HuH-7.5 (cell line): ENCODE measurements around the gene USP35.
"Not testable (repeated sequence)": the region's sequence is repeated elsewhere in the genome, so short reads cannot be mapped to it uniquely, and the experiment has no call there.

Experiments used
- DNase-seq: peaks from one replicate; pipeline ENCODE4 v3.0.0; 2011; ENCODE audit warnings: low spot score

Gene USP35

DNA sequence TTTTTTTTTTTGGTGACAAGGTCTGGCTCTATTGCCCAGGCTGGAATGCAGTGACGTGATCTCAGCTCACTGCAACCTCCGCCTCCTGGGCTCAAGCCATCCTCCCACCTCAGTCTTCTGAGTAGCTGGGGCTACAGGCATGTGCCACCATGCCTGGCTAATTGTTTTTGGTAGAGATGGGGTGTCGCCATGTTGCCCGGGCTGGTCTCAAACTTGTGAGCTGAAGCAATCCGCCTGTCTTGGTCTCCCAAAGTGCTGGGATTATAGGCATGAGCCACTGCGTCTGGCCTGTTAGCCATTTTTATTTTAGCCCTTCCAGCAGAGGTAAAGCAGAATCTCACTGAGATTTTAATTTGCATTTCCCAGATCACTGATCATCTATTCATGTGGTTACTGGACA lies 44.3 kb downstream of the USP35 start:
- not testable (repeated sequence) for DNase-seq

DNA sequence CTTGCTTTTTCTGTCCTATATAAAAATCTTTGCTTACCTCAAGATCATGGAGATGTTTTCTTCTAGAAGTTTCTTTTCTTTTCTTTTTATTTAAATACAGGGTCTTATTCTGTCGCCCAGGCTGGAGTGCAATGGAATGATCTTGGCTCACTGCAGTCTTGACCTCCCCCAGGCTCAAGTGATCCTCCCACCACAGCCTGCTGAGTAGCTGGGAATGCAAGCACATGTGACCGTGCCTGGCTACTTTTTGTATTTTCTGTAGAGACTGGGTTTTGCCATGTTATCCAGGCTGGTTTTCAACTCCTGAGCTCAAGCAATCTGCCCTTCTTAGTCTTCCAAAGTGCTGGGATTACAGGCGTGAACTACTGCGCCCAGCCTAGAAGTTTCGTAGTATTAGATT lies 45.3 kb downstream of the USP35 start:
- DNase-seq: no peak

DNA sequence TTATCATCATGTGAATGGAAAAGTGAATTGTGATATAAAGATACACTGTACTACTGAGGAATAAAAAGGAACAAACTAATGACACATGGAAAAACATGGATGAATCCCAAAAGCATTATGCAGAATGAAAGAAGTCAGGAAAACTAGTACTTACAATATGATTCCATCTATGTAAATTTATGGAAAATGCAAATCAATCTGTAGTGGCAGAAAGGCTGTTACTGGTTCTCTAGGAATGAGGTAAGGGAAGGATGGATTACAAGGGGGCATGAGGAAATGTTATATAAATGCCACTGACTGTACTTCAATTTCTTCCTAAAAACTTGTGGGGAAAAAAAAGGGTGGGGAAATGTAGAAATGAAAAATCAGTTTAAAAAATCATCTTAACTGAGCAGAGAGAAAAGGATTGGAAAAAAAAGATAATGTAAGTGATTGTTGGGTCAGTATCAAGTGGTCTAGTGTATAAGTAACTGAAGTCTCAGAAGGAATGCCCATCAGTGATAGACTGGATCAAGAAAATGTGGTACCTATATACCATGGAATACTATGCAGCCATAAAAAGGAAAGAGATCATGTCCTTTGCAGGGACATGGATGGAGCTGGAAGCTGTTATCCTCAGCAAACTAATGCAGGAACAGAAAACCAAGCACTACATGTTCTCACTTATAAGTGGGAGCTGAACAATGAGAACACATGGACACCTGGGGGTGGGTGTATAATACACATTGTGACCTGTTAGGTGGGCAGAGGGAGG lies 48.8 kb downstream of the USP35 start:
- DNase-seq: no peak

DNA sequence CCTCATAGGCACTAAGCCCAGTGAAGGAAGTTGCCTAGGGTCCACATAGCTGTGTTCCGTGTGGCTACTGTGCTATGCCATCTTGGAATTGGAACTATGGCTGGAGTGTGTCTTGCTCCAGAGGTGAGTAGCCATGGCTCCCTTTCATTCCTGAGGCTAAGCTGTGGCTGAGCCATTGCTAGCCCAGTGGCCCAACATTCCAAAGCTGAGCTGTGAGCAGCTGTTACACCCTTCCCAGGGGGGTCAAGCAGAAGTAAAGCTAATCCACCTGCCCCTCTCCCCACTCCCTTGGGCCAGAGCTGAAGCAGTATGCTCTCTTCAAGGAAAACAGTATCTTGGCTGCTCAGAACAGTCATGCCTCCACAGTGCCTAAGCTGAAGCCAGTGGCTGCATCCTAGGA lies 51.1 kb downstream of the USP35 start:
- no peak for DNase-seq

DNA sequence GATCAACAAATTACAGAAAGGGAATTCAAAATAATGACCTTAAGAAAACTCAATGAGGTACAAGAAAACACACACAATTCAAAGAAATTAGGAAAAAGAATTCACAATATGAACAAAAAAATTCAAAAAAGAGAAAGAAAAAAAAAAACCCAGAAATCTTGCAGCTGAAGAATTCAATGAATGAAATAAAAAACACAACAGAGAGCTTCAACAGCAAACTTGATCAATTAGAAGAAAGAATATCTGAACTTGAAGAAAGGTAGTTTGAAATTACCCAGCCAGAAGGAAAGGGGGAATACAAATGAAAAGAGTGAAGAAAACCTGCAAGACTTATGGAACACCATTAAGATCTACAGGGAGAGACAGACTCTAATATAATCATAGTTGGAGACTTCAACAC lies 52.8 kb downstream of the USP35 start:
- no peak for DNase-seq

- DNase-seq: no peak
Observed at GRCh38 chr11:78244080-78244479, 55.4 kb downstream of the USP35 start.

GRCh38 chr11:78244546-78245255 lies 56.0 kb downstream of the USP35 start:
- no peak for DNase-seq

DNA sequence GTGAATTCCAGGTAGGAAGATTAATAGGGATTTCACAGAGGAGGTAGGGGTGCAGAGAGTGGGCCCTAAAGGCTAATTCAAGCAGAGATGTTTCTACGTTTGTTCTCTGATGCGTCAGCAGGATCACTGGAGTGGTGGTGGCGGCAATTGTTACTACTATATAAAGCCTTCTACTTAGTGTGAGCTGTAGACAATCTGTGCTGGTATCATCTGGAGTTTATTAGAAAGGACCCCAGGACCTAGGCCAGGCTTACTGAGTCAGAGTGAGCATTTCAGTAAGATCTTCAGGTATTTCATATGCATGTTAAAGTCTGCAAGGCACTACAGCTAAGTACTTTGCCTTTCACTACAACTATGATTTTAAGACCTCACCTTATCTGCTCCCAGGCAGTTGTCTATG lies 59.5 kb downstream of the USP35 start:
- DNase-seq: no peak

- no peak for DNase-seq
Observed at GRCh38 chr11:78248903-78249302, 60.2 kb downstream of the USP35 start.

- no peak for DNase-seq
Observed at GRCh38 chr11:78250099-78250498, 61.4 kb downstream of the USP35 start.

GRCh38 chr11:78251083-78251775 lies 62.5 kb downstream of the USP35 start:
- no peak for DNase-seq

- no peak for DNase-seq
Observed at GRCh38 chr11:78253797-78254196, 65.1 kb downstream of the USP35 start.

DNA sequence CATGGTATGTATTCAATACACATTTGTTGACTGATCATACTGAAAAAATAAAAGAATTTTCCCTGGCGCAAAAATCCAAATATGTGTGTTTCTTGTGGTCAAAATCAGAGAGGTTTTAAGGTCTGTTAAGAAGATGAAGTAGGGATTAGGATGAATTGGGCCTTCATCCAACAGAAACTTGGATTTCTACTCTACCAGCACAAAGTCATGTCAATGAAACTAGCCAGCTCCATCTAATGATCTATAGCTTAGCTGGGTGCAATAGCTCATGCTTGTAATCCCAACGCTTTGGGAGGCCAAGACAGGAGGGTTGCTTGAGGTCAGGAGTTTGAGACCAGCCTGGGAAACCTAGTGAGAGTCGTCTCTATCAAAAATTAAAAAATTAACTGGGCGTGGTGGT lies 65.5 kb downstream of the USP35 start:
- DNase-seq: no peak

DNA sequence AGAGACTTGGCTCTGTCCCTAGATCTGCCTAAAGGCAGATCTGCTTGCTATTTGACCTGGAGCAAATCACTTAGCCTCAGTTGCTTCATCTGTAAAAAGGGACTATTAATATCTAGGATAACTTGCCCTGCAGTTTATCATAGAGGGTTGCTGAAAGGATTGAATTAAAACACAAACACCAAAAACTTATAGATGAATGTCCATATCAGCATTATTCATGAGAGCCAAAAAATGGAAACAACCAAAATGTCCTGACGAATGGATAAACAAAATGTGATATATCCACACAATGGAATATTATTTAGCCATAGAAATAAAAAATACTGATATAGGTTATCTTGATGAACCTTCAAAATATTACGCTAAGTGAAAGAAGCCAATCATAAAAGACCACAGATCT lies 67.2 kb downstream of the USP35 start:
- DNase-seq: no peak

- no peak for DNase-seq
Observed at GRCh38 chr11:78256962-78257361, 68.2 kb downstream of the USP35 start.

DNA sequence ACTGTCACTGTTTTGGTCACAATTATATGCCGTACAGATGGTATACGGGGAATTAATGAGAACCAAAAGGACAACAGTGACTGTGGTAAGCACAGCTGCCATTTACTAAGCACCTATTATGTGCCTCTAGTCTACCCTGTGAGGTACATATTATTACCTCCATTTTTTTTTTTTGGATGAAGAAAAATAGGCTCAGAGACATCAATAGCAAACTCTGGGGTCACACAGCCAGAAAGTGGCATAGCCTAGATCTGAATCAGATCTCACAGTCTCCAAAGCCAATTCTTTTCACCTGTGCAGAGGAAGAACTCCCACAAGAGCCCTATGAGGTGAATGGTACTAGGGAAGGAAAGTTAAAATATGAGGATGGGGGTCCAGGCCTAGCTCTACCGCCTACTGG lies 68.9 kb downstream of the USP35 start:
- no peak for DNase-seq

DNA sequence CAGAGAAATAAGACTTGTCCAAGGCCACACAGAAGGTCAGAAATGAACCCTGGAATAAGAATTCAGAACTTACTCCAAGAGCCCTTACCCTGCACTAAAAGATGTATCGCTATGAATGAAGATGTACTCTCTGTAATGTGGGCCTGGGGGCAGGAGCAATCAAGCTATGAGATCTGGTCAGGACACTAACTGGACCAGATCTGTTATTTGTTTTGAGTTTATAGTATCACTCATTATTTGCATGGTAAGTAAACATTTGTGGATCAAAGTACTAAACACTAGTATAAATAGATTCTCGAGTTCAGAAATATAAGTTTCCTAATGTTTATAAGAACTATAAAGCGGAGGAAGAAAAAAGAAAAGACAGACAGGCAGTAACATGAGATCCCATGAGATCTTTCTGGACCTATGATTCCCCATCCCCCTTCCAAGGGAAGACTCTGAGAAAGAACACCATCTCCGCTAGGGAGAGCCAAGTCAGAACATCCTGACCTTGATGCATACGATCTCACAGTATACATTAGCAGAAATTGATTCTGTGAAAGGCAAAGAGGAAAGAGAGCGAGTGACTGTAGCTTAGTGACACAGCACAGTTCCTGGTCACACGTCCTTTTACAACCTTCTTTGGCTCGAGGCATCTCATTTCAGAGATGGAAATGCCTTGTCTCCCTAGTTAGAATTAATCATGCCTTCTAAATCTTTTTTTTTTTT lies 71.2 kb downstream of the USP35 start:
- no peak for DNase-seq

DNA sequence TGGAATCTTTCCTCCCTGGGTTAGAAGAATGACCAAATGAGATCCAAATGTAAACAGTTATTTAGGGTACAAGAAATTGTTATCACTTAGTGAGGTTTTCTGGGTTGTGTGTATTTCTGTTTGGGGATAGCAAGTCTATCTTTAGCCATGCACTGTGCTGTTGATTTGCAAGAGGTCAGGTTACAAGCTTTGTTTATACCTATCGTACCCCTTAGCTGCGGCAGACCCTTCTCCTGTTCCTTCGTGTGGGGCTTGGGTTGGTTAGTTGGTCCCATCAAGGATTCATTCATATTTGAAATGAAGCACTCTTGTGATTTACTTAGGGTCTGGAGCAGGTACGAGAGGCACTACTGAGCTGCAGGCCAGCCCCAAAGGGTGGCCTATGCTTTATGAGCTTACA lies 72.6 kb downstream of the USP35 start:
- no peak for DNase-seq

DNA sequence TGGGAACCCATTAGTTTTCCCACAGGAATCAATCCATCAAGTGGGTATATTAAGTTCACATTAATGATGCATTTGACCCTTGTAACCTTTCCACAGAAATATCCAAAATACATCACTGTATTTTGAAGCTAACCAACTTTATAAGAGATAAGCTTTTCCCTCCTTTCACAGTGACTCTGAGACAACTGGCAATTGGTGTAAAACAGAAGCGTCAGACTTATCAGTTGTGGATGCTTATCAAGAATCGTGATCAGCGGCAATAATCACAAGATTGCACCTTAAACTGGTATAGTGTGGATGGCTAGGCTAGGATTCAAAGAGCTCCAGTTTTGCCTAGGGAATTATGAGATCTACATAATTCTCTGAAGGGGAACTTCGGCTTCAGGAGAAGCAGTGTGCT lies 73.1 kb downstream of the USP35 start:
- no peak for DNase-seq

DNA sequence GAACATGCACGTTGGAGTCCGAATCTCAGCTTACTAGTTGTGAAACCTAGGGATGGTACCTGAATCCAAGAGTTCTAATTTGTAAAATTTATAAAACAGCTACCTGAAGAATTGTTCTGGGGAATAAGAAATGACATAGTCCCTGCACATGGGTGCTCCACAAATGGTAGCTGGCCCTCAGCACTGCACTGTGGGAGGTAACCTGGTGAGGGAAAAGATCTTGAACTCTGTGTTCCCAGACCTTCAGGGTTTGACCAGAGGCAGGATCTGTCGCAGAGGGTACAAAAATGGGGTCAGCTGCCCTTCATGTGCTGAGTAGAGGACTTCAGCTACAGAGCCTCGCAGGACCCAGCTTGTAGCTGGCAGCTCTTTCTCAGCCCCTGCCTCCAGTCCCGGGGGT lies 73.5 kb downstream of the USP35 start:
- DNase-seq: no peak

- no peak for DNase-seq
Observed at GRCh38 chr11:78262691-78263090, 74.0 kb downstream of the USP35 start.
